Lower lobe of right lung (tissue), 2 donors: Measurements from ENCODE around the gene C19orf38. TPM values are rescaled to one million over a fixed set of nuclear protein-coding genes. Genes with fewer than 3 reads are reported as not detected.

ENCODE experiments used
- ATAC-seq, 2 donors: fragments of 200-7000 bp; cut with Tn5 transposase; one replicate each; pipeline ENCODE4 v1.9.1; 2020 to 2022; ENCODE audit warnings: mild to moderate bottlenecking in 2 of 2, moderate library complexity in 2 of 2
- DNase-seq: peaks from one replicate; pipeline ENCODE4 v3.0.0-alpha.2; 2020
- H3K27ac ChIP-seq: fragments of 200-600 bp; one replicate; pipeline ENCODE4 v1.8.0; 2022
- H3K27me3 ChIP-seq: fragments of 200-600 bp; one replicate; pipeline ENCODE4 v1.8.0; 2022; ENCODE audit warnings: low read depth
- H3K36me3 ChIP-seq: fragments of 200-600 bp; one replicate; pipeline ENCODE4 v1.8.0; 2022; ENCODE audit warnings: mild to moderate bottlenecking
- H3K4me1 ChIP-seq: fragments of 200-600 bp; one replicate; pipeline ENCODE4 v1.8.0; 2022
- H3K4me3 ChIP-seq: fragments of 200-600 bp; one replicate; pipeline ENCODE4 v1.8.0; 2022; ENCODE audit warnings: mild to moderate bottlenecking
- H3K9me3 ChIP-seq: fragments of 200-600 bp; one replicate; pipeline ENCODE4 v1.8.0; 2022
- intact Hi-C: fragments of 100-400 bp; cut with DNase I; formaldehyde crosslinking; loops from one replicate; pipeline ENCODE4 v1.11.0; 2022
- total RNA-seq: library from RNA; stranded (reverse); fragmentation: NEBNext Ultra II Directional; extraction: Animal tissue kit (Norgen Biotek cat#: 25700); gene quantifications from one replicate; pipeline ENCODE4 v1.2.1, GENCODE V29; 2021
- TF ChIP-seq, protein P1 (sequence below): fragments of 200-600 bp; IDR thresholded peaks from one replicate; pipeline ENCODE4 v1.8.0; 2022; ENCODE audit warnings: antibody characterized with exemption, mild to moderate bottlenecking
- donor health status: DM: no; HTN: yes; CAD: no; lungs with severe emphysema.

C19orf38 gene
- total RNA-seq, 1 donor from 2014 or later = 11.7 TPM

DNA sequence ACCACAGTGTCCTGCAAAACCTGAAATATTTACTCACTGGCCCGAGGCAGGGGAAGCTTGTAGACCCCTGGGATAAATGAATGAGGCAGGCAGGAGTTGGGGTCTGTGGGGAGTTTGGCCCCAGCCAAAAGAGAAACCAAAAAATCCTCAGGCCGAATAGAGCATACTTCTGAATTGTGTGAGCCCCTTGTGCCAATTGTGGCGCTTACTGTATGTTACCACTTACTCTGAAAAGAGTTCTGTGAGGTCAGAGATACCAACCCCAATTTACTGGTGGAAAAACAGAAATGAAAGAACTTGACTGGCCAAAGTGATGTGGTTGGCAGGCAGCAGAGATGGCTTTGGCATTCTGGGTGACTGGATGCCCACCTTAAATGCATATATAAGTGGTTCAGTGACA is 30.0 kb downstream of the C19orf38 start:
- intact Hi-C loops = no loop called here
- H3K27ac ChIP-seq = no peak overlapping the region

DNA sequence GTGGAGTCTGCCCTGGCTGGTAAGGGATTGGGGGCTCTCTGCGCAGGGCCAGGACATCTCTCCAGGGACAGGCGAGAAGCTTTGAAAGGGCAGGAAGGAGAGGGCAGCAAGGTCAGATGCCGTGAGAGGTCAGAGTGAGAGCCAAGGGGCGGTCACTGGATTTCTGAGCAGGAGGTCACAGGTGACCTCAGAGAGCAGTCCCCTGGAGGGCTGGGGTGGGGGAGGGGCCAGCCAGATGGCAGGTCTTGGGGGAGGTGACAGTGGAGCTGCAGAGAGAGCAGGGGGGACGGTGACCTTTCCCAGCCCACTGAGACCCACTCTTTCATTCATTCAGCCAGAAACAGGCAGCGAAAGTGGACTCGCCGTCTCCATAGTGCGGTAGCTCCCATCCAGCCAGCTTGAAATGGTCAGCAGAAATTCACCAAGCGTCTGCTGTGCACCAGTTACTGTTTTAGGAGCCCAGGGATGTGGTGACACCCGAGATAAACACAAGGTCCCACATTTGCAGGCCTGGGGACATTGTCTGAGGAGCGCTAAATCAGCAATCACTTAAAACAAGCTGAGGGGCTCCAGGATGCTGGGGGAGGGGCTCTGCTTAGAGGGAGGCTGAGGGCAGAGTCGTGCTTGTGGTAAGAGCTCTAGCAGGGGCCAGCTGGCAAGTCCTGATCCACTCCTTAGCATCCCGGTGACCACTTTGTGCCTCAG is 33.3 kb downstream of the C19orf38 start:
- no peaks in the 10 kb centered on the region for H3K36me3 ChIP-seq
- intact Hi-C loops = no loop called here

More for the DNA sequence above, 30.0 kb downstream of the C19orf38 start:
- Histone ChIP-seq H3K36me3 (no peaks in the 10 kb centered on the region), H3K4me1 (peaks cover 23% of the 10 kb centered on the region), H3K27me3 (no peaks in the 10 kb centered on the region), H3K4me3 (no peak overlapping the region), H3K9me3 (no peaks in the 10 kb centered on the region)
- TF ChIP-seq, protein P1, sequence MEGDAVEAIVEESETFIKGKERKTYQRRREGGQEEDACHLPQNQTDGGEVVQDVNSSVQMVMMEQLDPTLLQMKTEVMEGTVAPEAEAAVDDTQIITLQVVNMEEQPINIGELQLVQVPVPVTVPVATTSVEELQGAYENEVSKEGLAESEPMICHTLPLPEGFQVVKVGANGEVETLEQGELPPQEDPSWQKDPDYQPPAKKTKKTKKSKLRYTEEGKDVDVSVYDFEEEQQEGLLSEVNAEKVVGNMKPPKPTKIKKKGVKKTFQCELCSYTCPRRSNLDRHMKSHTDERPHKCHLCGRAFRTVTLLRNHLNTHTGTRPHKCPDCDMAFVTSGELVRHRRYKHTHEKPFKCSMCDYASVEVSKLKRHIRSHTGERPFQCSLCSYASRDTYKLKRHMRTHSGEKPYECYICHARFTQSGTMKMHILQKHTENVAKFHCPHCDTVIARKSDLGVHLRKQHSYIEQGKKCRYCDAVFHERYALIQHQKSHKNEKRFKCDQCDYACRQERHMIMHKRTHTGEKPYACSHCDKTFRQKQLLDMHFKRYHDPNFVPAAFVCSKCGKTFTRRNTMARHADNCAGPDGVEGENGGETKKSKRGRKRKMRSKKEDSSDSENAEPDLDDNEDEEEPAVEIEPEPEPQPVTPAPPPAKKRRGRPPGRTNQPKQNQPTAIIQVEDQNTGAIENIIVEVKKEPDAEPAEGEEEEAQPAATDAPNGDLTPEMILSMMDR = no peak
- no peak for DNase-seq
- ATAC-seq = no peak

DNA sequence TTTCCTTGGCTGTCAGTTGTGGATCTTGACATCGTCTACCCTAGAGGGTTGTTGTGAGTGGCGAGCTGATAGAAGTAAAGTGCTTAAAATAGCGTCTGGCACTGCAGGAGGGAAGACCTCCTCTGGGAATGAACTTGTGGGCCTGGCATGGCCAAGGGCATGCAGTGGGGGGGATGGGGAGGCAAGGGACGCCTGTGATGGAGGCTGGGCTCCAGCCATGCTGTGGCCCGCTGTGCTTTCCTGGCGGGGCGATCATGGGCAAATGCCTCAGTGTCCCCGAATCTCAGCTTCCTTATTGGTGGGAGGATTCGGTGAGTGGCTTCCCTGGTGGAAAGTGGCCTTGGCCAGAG is 33.9 kb downstream of the C19orf38 start:
- Histone ChIP-seq H3K36me3 (no peaks in the 10 kb centered on the region), H3K27me3 (no peaks in the 10 kb centered on the region), H3K27ac (no peak overlapping the region), H3K9me3 (no peaks in the 10 kb centered on the region), H3K4me1 (peaks cover 8% of the 10 kb centered on the region), H3K4me3 (no peak overlapping the region)
- DNase-seq (no peak), ATAC-seq (no peak)
- TF ChIP-seq, protein P1 = no peak
- intact Hi-C loops = no loop called here

More for the DNA sequence above, 33.3 kb downstream of the C19orf38 start:
- no peak overlapping the region for H3K4me3 ChIP-seq
- H3K27me3 ChIP-seq = no peaks in the 10 kb centered on the region
- H3K4me1 ChIP-seq = peaks cover 14% of the 10 kb centered on the region
- DNase-seq (no peak), ATAC-seq (no peak)
- TF ChIP-seq, protein P1 = no peak
- no peak overlapping the region for H3K27ac ChIP-seq
- H3K9me3 ChIP-seq = no peaks in the 10 kb centered on the region

DNA sequence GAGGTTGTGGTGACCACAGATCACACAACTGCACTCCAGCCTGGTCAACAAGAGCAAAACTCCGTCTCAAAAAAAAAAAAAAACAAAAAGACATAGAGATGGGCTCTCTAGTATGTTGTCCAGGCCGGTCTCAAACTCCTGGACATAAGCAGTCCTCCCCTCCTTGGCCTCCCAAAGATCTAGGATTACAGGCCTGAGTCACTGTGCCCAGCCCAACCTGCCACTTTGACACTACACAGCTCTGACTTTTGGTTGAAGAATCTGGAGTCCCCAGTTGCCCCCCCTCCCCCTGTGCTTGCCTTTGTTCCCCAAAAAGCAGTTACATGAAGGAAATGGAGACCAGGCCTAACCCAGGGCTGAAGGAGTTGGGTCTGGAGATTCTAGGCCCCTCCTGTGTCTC is 36.1 kb downstream of the C19orf38 start:
- Histone ChIP-seq H3K9me3 (no peaks in the 10 kb centered on the region), H3K36me3 (no peaks in the 10 kb centered on the region), H3K4me1 (no peaks in the 10 kb centered on the region), H3K27me3 (no peaks in the 10 kb centered on the region), H3K4me3 (no peak overlapping the region), H3K27ac (no peak overlapping the region)
- TF ChIP-seq, protein P1 = no peak
- ATAC-seq (no peak), DNase-seq (no peak)
- intact Hi-C loops = no loop called here

DNA sequence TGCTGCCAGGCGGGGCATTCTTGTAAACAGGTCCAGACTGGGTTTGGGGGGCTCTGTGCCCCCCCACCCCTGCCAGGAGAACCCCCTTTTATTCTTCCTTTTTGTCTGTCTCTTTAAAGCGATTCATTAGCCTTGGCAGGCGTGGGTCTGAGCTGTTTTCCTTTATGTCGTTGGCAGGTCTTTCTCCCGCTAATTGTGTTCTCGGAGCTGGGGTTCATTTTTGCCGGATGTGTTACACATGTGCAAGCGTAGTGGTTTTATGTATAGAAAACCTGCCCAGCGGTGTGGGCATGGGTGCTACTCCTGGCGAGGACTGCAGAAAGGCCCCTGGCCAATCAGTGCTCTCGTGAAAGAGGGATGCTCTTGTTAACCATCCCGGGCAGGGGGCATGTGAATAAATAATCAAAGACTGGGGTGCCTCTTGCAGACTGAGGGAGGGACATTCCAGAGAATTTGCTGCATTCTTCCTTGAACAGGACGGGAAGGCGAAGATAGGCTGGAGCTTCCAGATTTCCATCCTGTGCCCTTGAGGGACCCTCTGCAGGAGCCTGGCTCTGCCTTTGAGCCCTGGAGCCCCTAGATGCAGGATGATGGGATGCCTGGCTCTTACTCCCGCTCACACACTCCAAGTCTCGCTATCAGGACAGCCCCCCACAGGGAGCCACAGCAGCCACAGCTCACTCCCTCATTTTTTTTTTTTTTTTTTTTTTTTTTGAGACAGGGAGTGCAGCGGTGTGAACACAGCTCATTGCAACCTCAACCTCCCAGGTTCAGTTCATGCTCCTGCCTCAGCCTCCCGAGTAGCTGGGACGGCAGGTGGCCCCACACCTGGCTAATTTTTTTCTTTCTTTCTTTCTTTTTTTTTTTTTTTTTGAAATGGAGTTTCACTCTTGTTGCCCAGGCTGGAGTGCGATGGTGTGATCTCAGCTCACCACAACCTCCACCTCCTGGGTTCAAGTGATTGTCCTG is 37.3 kb downstream of the C19orf38 start:
- Histone ChIP-seq H3K27ac (no peak overlapping the region), H3K9me3 (no peaks in the 10 kb centered on the region), H3K27me3 (no peaks in the 10 kb centered on the region), H3K4me3 (no peak overlapping the region), H3K36me3 (no peaks in the 10 kb centered on the region), H3K4me1 (no peaks in the 10 kb centered on the region)
- intact Hi-C loops = no loop called here
- ATAC-seq = no peak
- TF ChIP-seq, protein P1 = no peak
- no peak for DNase-seq
